Measurements from ENCODE around the gene GSTM3.
A peak's percentile ranks its signal among the peaks of the same experiment; 100 is the strongest.
"Not testable (repeated sequence)": the region's sequence is repeated elsewhere in the genome, so short reads cannot be mapped to it uniquely, and the experiment has no call there.

Gene GSTM3

DNA sequence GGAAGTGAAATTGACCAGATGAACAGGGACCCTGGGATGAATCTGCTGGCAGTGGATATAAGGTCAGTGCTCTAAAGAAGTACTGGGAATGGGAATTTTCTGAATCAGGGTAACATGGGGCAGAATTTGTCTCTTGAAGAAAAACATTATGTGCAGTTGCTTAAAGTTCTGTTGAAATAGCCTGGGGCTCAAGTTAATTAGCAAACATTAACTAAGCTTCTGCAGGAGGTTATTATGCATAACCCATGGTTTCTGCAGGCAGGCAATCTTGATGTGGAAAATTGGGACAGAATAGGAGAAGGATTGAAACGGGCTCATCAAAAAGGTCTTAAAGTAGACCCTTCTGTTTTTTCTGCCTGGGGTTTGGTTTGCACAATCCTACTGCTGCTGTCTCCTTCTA is 14.8 kb downstream of the GSTM3 start:
- no peak for DNase-seq

DNA sequence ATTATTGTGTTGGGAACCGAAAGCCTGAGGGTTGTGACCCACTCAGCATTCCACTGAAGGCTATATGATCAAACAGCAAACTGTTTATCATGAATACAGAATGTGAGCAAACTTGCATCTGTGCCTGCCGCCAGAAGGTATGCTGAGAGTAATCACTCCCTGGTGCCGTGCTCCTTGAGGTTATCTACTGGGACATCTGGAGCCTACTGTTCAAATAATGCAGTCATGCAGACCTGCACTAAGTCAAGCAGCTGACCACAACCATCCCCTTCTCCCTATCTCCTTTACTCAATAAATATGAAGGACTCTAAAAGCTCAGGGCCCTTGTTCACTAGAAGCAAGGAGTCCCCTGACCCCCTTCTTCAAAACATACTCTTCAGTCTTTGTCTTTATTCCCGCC is 15.3 kb downstream of the GSTM3 start:
- no peak for DNase-seq

DNA sequence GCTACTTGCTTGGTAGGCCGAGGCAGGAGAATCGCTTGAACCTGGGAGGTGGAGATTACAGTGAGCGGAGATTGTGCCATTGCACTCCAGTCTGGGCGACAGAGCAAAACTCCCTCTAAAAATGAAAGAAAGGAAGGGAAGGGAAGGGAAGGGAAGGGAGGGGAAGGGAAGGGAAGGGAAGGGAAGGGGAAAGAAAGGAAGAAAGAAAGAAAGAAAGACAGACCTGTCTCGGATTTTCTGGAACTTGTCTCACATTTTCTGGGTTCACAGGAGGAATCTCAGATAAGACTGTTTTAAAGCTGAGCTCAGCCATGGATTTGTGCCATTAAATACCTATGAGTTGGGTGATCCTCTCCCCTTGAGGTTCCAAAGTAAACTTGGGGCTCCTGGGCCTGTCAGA is 15.9 kb downstream of the GSTM3 start:
- DNase-seq, result no peak

DNA sequence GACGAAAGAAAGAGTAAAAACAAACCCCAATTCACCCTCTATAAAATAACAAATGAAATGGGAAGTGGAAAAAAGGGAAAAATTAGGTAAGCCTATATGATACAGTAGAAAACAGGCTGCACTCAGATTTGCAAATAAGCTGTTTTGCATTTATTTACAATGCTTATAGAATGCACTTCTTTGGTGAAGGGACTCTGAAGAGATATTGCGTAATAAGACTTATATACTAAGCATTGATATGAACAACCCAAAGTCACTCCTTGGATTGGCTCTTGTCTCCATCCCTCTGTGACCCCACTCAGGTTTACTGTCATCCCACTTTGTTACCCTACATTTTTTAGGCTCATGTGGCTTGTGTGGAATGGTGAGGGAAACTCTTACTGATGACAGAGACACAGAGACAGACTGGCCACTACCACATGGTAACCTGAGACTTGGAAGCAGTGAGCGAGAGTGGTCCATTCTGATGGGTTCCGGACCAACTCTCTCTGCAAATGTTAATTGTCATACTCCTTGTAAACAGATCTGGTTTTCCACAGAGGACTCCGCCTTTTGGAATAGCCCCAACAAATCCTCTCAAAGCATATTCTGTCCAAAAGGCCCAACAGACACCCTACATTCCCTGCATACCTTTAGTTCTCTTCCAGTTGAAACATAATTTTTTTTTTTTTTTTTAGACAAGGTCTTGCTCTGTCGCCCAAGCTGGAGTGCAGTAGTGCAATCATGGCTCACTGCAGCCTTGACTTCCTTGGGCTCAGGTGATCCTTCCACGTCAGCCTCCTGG is 17.7 kb downstream of the GSTM3 start:
- DNase-seq, result no peak

DNA sequence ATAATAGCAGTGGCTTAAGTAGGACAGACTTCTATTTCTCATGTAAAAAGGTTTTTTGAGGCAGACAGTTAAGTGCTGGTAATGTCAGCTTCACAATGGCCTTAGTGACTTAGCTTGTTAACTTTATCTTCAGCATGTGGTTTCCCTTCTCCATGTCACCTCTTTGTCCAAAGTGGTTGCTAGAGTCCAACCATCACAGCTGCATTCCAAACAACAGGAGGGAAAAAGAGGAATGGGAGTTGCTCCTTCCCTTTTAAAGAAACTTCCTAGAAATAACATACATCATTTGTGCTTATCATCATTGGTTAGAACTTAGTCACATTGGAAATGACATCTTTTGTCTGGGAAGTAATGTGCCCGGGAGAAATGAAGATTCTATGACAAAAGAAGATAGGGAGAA is 18.9 kb downstream of the GSTM3 start:
- no peak for DNase-seq

DNA sequence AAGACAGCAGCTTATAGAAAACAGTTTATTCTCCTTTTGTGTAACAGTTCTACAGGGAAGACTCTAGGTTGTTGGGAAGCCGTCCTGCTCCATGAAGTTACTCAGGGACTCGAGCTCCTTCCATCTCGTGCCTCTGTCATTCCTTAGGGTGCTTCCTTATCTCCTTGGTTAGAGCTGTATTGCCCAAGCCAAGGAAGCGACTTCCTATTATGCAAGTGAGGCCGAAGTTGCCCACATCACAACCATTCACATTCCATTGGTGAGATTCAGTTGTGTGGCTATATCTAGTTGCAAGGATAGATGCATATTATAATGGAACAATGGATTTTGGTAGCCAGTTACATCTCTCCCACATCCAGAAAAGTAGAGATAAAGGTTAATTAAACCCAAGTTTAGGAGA is 19.8 kb downstream of the GSTM3 start:
- DNase-seq, result no peak

DNA sequence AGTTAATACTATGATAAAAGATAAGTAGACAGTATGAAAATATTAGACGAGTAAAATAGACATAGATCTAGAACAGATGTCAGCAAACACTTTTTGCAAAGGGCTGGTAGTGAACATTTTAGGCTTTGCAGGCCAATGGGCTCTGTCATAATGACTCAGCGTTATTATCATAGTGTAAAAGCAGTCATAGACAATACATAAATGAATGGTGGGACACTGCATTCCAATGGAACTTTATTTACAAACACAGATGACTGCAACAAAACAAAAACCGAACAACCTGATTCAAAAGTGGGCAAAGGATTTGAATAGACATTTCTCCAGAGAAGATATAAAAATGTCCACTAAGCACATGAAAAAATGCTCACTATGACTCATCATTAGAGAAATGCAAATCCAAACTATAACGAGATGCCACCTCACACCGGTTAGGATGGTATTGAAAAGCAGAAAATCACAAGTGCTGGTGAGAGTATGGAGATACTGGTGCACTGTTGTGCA is 21.5 kb downstream of the GSTM3 start:
- no peak for DNase-seq

DNA sequence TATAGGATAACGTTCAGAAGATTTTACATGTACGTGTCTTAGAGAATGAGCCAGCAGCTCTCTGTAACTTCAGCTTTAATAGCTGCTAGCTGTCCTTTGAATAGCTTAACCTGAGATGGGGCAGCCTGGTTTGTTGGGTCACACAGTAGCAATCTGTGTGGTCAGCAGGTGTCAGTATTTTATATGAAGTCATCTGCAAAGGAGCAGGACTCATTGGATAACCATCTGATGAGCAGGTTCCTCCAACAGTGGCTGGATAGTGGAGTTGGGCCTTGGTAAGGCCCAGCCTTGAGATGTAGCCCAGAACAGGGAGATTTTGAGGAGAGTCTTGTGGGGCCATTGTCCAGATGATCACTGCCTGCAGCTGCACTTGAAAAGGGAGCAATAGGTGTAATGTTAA is 22.3 kb downstream of the GSTM3 start:
- no peak for DNase-seq

DNA sequence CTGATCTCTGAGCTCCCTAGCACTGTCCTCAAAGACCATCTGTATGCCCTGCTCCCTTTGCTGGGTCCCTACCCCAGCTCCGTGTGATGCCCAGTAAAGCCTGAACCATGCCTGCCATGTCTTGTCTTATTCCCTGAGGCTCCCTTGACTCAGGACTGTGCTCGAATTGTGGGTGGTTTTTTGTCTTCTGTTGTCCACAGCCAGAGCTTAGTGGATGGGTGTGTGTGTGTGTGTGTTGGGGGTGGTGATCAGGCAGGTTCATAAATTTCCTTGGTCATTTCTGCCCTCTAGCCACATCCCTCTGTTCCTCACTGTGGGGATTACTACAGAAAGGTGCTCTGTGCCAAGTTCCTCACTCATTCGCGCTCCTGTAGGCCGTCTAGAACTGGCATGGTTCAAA is 23.1 kb downstream of the GSTM3 start:
- no peak for DNase-seq

DNA sequence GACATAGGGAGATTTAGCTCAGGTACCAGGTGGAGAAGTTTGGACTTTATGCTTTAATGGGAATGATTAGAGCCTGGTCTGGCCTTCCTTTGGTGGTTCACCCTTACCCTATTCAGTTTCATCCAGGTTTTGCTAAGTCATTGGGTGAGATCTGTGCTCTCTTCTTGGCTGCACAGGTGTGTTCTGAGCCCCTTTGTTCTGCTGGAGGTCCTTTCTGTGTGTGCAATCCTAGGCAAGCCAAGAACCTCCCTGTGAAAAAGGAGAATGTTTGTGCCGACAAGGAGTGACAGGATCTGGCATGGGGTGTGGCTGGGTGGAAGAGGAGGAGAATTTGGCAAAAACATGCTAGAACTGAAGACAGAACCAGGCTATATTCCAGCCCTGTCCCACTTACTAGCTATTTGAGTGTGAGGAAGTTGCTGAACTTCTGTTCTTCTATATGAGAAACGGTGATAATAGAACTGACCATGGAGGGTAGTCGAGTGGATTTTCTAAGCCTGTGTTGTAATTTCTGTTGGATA is 24.2 kb downstream of the GSTM3 start:
- DNase-seq, result no peak

DNA sequence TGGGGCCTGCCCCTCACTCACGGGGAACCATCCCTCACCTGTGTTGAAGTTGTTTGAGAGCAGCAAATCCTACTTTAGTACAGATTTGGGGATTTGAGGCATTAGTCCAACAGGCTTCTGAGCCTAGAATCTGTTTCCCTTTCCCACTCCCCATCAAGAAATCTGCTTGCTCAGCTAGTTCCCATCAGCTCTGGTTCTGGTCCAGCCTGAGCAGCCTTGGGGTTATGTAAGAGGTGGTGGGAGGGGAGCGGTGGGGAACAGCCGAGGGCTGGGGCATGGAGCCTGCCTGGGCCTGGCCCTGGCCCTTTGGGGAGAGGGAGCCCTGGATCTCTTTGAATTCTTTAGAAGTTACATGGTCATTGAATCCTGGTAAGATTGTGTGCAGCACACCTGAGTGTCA is 24.7 kb downstream of the GSTM3 start:
- no peak for DNase-seq

DNA sequence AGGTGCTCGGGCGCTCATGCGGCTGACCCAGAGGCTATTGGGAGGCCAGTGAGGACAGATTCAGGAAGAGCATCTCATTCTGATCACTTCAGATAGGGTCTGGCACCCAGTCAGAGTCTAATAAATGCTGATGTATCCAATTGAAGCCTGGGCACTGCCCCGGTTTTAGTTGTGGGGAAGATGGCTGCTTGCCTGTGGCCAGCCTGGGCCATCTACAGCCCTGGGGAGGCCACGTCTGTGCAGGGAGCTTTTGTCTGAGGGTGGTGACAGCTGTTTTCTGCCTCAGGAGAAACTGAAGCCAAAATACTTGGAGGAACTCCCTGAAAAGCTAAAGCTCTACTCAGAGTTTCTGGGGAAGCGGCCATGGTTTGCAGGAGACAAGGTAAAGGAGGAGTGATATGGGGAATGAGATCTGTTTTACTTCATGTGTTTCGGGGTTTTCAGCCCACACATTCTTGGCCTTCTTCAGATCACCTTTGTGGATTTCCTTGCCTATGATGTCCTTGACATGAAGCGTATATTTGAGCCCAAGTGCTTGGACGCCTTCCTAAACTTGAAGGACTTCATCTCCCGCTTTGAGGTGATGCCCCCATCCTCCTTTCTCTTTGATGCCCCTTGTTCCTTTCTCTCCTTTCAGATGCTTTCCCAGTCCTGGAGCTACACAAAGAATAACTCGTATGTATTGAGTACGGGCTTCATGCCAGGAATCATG is 26.0 kb downstream of the GSTM3 start:
- no peak for DNase-seq

DNA sequence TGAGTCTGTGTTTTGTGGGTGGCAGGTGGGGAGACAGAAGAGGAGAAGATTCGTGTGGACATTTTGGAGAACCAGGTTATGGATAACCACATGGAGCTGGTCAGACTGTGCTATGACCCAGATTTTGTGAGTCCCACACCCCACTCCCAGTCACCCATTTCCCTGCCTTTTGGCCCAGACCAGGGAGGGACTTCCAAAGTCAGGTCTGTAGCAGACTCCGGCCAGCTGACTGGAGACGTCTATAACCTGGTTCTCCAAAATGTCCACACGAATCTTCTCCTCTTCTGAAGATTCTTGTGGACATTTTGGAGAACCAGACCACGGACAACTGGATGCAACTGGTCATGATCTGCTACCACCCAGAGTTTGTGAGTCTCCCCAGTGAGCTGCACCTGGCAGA is 27.2 kb downstream of the GSTM3 start:
- no peak for DNase-seq

DNA sequence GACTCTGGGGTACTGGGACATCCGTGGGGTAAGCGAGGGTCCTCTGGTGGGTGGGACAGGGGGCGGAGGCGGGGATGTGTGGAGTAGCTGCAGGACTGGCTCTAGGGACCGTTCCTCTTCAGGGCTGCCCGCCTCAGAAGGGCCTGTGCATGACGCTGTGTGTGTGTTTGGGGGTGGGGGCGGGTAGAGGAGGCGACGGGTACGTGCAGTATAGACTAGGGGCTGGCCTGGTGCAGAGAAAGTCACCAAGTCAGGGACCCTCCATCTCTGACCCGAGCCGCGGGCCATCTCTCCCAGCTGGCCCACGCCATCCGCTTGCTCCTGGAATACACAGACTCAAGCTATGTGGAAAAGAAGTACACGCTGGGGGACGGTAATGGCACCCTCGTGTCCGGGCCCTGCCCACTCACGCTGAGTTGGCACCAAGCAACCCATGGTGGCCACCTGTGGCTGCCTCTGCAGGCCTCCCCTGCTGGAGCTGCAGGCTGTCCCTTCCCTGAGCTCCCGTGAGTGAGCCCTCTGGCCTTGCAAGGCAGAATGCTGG is 28.4 kb downstream of the GSTM3 start:
- DNase-seq, result no peak

DNA sequence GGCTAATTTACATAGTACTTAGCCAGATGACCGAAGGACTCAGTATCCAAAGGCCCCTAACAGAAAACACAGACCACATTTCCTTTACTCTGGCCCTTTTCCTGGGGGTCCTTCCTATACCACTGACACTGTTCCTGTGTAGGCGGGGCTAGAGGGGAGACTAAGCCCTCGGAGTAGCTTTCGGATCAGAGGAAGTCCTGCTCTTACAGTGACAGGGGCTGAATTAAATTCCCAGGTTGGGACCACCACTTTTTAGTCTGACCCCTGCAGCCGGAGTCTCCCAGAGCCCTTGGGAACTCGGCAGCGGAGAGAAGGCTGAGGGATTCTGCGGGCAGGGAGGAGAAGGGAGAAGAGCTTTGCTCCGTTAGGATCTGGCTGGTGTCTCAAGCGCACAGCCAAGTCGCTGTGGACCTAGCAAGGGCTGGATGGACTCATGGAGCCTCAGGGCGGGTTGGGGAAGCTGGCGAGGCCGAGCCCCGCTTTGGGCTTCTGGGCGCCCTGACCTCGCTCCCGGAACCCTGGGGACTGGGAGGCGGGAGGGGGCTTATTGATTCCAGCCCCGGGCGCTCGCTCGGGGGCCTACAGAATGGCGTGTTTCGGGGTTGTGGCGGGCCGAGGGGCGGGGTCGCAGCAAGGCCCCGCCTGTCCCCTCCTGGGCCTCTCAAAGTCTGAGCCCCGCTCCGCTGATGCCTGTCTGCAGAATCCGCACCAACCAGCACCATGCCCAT is 29.1 kb downstream of the GSTM3 start, which contains the start of gene GSTM5:
Gene GSTM5, plus strand, starts transcription at position 659 of the 728 bp plus-strand sequence. Its CDS starts 62 bp downstream, at position 721.
- DNase-seq, result peak in 2 of 14 donors; percentile 13 to 17

DNA sequence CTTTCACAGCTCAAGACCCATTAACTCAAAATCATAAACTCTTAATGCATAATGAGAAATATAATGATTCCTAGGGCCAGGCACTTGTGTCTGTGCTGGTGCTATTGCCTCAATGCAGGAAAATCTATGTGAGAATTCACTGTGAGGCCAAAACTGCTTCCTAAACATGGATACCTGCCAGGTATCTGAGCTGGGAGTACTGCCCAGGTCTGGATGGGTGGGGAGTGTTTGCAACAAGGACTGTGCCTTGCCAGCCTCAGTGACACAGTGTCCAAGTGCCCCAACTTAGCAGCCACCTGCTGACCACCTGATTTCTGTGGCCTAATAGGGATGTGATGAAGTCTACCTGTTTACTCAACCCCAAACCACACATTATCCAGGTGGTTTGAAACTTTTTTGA is 31.0 kb downstream of the GSTM3 start:
- peak in 1 of 14 donors; percentile 87 for DNase-seq

DNA sequence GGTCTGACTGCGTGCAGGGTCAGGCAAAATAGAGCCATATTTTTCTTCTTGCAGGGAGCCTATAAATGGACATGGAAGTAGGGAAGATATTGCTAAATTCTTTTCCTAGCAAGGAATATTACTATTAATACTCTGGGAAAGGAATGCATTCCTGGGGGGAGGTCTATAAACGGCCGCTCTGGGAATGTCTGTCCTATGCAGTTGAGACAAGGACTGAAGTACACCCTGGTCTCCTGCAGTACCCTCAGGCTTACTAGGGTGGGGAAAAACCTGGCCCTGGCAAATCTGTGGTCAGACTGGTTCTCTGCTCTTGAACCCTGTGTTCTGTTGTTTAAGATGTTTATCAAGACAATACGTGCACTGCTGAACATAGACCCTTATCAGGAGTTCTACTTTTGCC is 31.9 kb downstream of the GSTM3 start:
- not testable (repeated sequence) for DNase-seq

DNA sequence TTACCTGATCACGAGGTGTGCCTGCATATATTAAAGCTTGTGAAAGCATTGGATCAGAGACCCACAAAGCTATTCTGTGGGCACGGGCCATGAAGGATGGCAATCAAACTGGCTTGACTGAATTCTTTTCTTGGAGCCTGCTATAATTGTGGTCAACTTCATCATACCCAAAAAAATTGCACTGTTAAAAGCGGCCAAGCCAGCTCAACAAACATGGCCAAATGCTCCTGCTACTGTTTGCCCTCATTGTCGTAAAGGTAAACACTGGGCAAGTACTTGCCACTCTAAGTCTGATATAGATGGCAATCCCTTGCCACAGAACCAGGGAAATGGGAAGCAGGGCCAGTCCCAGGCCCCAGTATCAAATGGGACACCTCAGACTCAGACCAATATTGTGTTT is 35.4 kb downstream of the GSTM3 start:
- DNase-seq, result no peak

DNA sequence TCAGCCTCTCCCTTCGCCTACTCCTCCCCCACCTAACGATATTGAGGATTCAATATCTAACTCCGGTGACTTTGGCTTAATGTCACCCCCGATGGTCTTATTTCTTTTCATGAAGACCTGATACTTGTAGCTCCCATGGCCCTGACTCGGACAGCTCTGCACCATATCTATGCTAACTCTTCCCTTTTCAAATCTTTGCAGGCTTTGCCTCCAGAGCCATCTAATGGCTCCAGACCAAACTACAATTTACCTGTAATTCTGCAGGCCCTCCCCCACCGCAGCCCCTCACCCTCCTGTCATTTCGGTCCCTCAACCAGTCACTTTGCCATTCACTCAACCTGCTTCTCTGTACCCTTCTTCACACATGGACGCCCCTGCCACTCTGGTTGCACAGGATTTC is 36.7 kb downstream of the GSTM3 start:
- DNase-seq, result no peak

DNA sequence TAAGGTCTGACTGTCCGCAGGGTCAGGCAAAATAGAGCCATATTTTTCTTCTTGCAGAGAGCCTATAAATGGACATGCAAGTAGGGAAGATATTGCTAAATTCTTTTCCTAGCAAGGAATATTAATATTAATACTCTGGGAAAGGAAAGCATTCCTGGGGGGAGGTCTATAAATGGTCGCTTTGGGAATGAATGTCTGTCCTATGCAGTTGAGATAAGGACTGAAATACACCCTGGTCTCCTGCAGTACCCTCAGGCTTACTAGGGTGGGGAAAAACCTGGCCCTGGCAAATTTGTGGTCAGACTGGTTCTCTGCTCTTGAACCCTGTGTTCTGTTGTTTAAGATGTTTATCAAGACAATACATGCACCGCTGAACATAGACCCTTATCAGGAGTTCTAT is 37.9 kb downstream of the GSTM3 start:
- not testable (repeated sequence) for DNase-seq

DNA sequence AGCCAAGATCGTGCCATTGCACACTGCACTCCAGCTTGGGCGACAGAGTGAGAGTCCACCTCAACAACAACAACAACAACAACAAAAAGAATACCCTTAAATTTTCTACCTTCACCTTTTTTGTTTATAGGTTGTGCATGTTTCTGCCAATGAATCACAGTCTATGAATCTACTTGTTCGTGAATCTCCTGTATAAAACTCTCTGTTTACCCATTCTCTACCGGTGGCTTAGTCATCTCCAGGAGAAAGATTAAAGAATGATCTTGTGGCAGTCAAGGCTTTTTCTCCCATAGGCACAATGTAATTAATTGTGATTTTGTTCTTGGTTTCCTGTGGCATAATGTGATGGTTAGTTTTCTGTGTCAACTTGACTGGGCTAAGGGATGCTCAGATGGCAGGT is 43.0 kb downstream of the GSTM3 start:
- not testable (repeated sequence) for DNase-seq

DNA sequence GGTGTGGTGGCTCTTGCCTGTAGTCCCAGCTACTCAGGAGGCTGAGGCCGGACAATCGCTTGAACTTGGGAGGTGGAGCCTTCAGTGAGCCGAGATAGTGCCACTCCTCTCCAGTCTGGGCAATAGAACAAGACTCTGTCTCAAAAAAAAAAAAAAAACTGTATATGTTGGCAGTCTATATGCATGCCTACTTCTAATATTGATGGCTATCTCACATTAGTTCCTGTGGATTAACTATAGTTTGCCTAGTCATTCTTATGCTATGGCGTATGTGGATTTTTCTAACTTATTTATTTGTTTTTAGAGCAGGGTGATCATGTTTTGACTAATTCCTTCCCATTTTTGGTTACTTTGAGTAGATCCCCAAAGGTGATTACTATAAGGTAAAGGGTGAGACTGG is 43.8 kb downstream of the GSTM3 start:
- no peak for DNase-seq

DNA sequence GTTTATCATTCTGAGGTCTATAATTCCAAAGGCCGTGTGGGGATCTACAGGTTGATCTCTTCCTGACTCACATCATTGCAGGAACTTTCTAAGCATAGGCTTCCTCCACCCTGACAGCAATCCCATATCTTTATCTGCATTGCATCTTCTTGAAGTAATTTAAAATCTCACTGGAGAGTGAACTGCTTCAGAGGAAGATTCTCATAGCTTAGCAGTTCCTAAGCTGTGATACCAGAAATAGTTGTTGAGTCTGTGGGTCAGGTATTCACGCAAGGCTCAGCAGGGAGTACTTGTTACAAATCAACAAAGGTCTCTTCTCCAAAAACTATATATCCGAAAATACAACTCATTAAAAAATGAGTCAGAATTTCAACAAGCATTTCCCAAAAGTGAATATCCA is 45.7 kb downstream of the GSTM3 start:
- DNase-seq, result not testable (repeated sequence)
